ENCODE data around the gene ZBTB7C. TPM values are rescaled to one million over a fixed set of nuclear protein-coding genes. Genes with fewer than 3 reads are reported as not detected.

Gene ZBTB7C
- total RNA-seq, 1 donor from 2014 or later, result 2.7 TPM

GRCh38 chr18:48228301-48228715 is 180.9 kb downstream of the ZBTB7C start:
- intact Hi-C loops (cut with micrococcal nuclease), result no loop called here
- H3K36me3 ChIP-seq, result no peaks in the 10 kb centered on the region
- no peak overlapping the region for H3K4me3 ChIP-seq
- H3K4me1 ChIP-seq, result peaks cover 34% of the 10 kb centered on the region
- H3K9me3 ChIP-seq (replicated peaks), result no peaks in the 10 kb centered on the region
- peak overlapping the region; percentile 57 for H3K27ac ChIP-seq (replicated peaks)
- DNase-seq, result peak; percentile 72
- TF ChIP-seq CTCF (IDR thresholded peaks at IDR 0.05; ENCODE audit: borderline replicate concordance), result no peak
- no peaks in the 10 kb centered on the region for H3K27me3 ChIP-seq (ENCODE audit: low read depth)

DNA sequence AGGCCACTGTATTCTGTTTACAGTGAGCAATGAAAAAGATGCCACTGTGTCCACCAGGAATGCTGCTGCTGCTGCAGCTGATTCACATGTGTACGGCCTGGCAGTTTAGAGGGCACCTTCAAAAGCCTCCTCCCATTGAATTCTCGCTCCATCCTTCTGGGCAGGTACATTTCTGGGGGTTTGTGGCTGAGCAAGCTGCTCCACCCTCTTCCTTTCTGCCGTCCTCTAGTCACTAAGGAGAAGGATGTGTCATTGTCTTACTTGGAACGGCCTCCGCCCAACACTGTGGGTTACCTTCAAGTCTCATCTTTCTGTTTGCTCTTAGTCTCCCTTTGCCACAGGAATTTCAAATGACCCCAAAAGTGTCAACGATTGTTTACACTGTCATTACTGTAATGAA is 182.0 kb downstream of the ZBTB7C start:
- H3K27me3 ChIP-seq (ENCODE audit: low read depth), result no peaks in the 10 kb centered on the region
- peaks cover 40% of the 10 kb centered on the region for H3K4me1 ChIP-seq
- TF ChIP-seq CTCF (IDR thresholded peaks at IDR 0.05; ENCODE audit: borderline replicate concordance), result no peak
- no peak overlapping the region for H3K27ac ChIP-seq (replicated peaks)
- no peak overlapping the region for H3K4me3 ChIP-seq
- H3K9me3 ChIP-seq (replicated peaks), result no peaks in the 10 kb centered on the region
- intact Hi-C loops (cut with micrococcal nuclease), result no loop called here
- no peak for DNase-seq
- H3K36me3 ChIP-seq, result no peaks in the 10 kb centered on the region

DNA sequence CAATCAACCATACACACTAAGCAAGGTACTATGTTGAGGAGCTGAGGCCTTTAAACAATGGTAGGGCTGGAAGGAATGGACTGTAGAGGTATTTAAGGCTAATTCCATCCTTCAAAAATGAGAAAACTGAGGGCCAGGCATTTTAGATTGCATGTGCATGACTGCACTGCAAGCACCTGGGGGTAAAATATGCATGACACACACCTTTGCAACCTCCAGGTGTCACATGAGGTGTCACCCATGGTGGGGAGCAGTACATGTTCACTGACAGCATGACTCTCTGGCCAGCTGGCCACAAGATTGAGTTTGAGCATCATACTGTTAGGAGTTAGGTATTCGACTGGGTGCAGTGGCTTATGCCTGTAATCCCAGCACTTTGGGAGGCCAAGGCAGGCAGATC is 182.8 kb downstream of the ZBTB7C start:
- Histone ChIP-seq H3K36me3 (no peaks in the 10 kb centered on the region), H3K4me1 (peaks cover 45% of the 10 kb centered on the region), H3K27me3 (ENCODE audit: low read depth) (no peaks in the 10 kb centered on the region), H3K4me3 (no peak overlapping the region), H3K27ac (replicated peaks) (no peak overlapping the region), H3K9me3 (replicated peaks) (no peaks in the 10 kb centered on the region)
- TF ChIP-seq CTCF (IDR thresholded peaks at IDR 0.05; ENCODE audit: borderline replicate concordance), result no peak
- intact Hi-C loops (cut with micrococcal nuclease), result no loop called here
- no peak for DNase-seq

DNA sequence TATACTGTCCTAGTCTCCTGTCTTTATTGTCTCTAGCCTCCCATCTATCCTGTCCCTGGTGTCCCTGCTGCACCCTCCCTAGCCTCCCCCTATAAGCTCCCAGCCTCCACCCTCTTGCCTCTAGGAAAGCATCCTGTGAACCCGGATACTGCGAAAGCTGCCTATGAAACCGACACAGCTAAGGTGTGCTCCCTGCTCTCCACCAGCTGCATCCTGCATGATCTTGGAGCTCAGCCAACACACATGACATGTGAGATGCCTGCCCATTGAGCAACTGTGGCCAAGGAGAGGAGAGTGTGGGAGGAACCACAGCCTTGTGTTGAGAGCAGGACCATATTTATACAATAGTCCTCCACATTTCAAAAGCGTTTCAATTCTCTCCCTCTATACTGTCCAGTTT is 187.1 kb downstream of the ZBTB7C start:
- TF ChIP-seq CTCF (IDR thresholded peaks at IDR 0.05; ENCODE audit: borderline replicate concordance), result no peak
- Histone ChIP-seq H3K4me1 (peaks cover 18% of the 10 kb centered on the region), H3K9me3 (replicated peaks) (no peaks in the 10 kb centered on the region), H3K4me3 (no peak overlapping the region), H3K27ac (replicated peaks) (no peak overlapping the region), H3K36me3 (no peaks in the 10 kb centered on the region), H3K27me3 (ENCODE audit: low read depth) (no peaks in the 10 kb centered on the region)
- DNase-seq, result peak; percentile 40
- intact Hi-C loops (cut with micrococcal nuclease), result no loop called here

- intact Hi-C loops (cut with micrococcal nuclease), result no loop called here
- Histone ChIP-seq H3K4me1 (peaks cover 29% of the 10 kb centered on the region), H3K9me3 (replicated peaks) (no peaks in the 10 kb centered on the region), H3K36me3 (no peaks in the 10 kb centered on the region), H3K4me3 (no peak overlapping the region), H3K27ac (replicated peaks) (no peak overlapping the region), H3K27me3 (ENCODE audit: low read depth) (no peaks in the 10 kb centered on the region)
- no peak for DNase-seq
- no peak for TF ChIP-seq CTCF (IDR thresholded peaks at IDR 0.05; ENCODE audit: borderline replicate concordance)
These were observed 189.2 kb downstream of the ZBTB7C start for GRCh38 chr18:48219810-48220499.

Measured in left ventricle myocardium inferior (tissue), 1 donor.